ENCODE measurements around the gene SLAMF9.

SLAMF9 gene

GRCh38 chr1:159985473-159985872 is 31.4 kb upstream of the SLAMF9 start:
- no peak overlapping the region for H3K4me2 ChIP-seq (ENCODE audit: low read length)
- no peaks in the 10 kb centered on the region for H3K4me1 ChIP-seq
- no peak overlapping the region for H3K9ac ChIP-seq
- TF ChIP-seq, protein P1, sequence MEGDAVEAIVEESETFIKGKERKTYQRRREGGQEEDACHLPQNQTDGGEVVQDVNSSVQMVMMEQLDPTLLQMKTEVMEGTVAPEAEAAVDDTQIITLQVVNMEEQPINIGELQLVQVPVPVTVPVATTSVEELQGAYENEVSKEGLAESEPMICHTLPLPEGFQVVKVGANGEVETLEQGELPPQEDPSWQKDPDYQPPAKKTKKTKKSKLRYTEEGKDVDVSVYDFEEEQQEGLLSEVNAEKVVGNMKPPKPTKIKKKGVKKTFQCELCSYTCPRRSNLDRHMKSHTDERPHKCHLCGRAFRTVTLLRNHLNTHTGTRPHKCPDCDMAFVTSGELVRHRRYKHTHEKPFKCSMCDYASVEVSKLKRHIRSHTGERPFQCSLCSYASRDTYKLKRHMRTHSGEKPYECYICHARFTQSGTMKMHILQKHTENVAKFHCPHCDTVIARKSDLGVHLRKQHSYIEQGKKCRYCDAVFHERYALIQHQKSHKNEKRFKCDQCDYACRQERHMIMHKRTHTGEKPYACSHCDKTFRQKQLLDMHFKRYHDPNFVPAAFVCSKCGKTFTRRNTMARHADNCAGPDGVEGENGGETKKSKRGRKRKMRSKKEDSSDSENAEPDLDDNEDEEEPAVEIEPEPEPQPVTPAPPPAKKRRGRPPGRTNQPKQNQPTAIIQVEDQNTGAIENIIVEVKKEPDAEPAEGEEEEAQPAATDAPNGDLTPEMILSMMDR (IDR thresholded peaks at IDR 0.05), result no peak
- no peaks in the 10 kb centered on the region for H3K36me3 ChIP-seq (ENCODE audit: control insufficient read depth, insufficient read depth, low read length)
- no peak overlapping the region for H2AFZ ChIP-seq
- H3K27me3 ChIP-seq (ENCODE audit: control insufficient read depth, insufficient read depth, low read length), result no peaks in the 10 kb centered on the region
- H3K9me3 ChIP-seq (ENCODE audit: control insufficient read depth, low read length), result no peaks in the 10 kb centered on the region
- no peak overlapping the region for H3K27ac ChIP-seq
- no peaks in the 10 kb centered on the region for H3K79me2 ChIP-seq
- no peak overlapping the region for H3K4me3 ChIP-seq (ENCODE audit: low read depth, low read length)

GRCh38 chr1:159983681-159984080 is 29.6 kb upstream of the SLAMF9 start:
- no peaks in the 10 kb centered on the region for H3K27me3 ChIP-seq (ENCODE audit: control insufficient read depth, insufficient read depth, low read length)
- H3K4me1 ChIP-seq, result no peaks in the 10 kb centered on the region

DNA sequence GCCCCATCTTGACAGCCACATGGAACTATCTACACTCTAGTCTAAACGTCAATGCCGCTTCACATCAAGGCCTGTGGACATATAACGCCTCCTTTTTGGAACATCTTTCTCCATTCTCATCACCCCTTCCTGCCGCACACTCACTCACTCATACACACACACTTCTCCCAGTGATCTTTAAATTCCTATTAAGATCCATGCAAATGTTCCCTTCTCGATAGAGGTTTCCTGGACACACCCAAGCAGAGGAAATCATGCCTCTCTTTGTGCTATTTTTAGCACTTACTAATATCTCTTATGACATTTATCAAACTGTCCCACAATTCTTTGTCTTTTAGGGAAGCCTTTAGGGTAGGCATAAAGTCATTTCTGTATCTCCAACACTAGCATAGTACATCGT is 28.2 kb upstream of the SLAMF9 start:
- Histone ChIP-seq H3K9me3 (ENCODE audit: control insufficient read depth, low read length) (no peaks in the 10 kb centered on the region), H3K4me1 (no peaks in the 10 kb centered on the region), H3K79me2 (no peaks in the 10 kb centered on the region), H3K36me3 (ENCODE audit: control insufficient read depth, insufficient read depth, low read length) (no peaks in the 10 kb centered on the region), H3K27ac (no peak overlapping the region), H3K27me3 (ENCODE audit: control insufficient read depth, insufficient read depth, low read length) (no peaks in the 10 kb centered on the region), H3K9ac (no peak overlapping the region), H2AFZ (no peak overlapping the region), H3K4me2 (ENCODE audit: low read length) (no peak overlapping the region), H3K4me3 (ENCODE audit: low read depth, low read length) (no peak overlapping the region)
- TF ChIP-seq, protein P1 (IDR thresholded peaks at IDR 0.05), result no peak

More at GRCh38 chr1:159983681-159984080, 29.6 kb upstream of the SLAMF9 start:
- Histone ChIP-seq H2AFZ (no peak overlapping the region), H3K9ac (no peak overlapping the region), H3K79me2 (no peaks in the 10 kb centered on the region), H3K27ac (no peak overlapping the region), H3K4me2 (ENCODE audit: low read length) (no peak overlapping the region), H3K4me3 (ENCODE audit: low read depth, low read length) (no peak overlapping the region), H3K9me3 (ENCODE audit: control insufficient read depth, low read length) (no peaks in the 10 kb centered on the region), H3K36me3 (ENCODE audit: control insufficient read depth, insufficient read depth, low read length) (no peaks in the 10 kb centered on the region)
- TF ChIP-seq, protein P1 (IDR thresholded peaks at IDR 0.05), result no peak

GRCh38 chr1:159981351-159982055 is 27.5 kb upstream of the SLAMF9 start:
- TF ChIP-seq, protein P1 (IDR thresholded peaks at IDR 0.05), result no peak
- Histone ChIP-seq H3K27me3 (ENCODE audit: control insufficient read depth, insufficient read depth, low read length) (no peaks in the 10 kb centered on the region), H3K4me1 (no peaks in the 10 kb centered on the region), H3K36me3 (ENCODE audit: control insufficient read depth, insufficient read depth, low read length) (no peaks in the 10 kb centered on the region), H3K4me3 (ENCODE audit: low read depth, low read length) (no peak overlapping the region), H3K79me2 (no peaks in the 10 kb centered on the region), H2AFZ (no peak overlapping the region), H3K27ac (no peak overlapping the region), H3K4me2 (ENCODE audit: low read length) (no peak overlapping the region), H3K9ac (no peak overlapping the region), H3K9me3 (ENCODE audit: control insufficient read depth, low read length) (no peaks in the 10 kb centered on the region)

GRCh38 chr1:159980786-159981185 is 26.7 kb upstream of the SLAMF9 start:
- Histone ChIP-seq H3K4me1 (no peaks in the 10 kb centered on the region), H3K4me3 (ENCODE audit: low read depth, low read length) (no peak overlapping the region), H3K27ac (no peak overlapping the region), H3K79me2 (no peaks in the 10 kb centered on the region), H3K9me3 (ENCODE audit: control insufficient read depth, low read length) (no peaks in the 10 kb centered on the region), H3K36me3 (ENCODE audit: control insufficient read depth, insufficient read depth, low read length) (no peaks in the 10 kb centered on the region), H3K27me3 (ENCODE audit: control insufficient read depth, insufficient read depth, low read length) (no peaks in the 10 kb centered on the region), H3K4me2 (ENCODE audit: low read length) (no peak overlapping the region), H3K9ac (no peak overlapping the region), H2AFZ (no peak overlapping the region)
- TF ChIP-seq, protein P1 (IDR thresholded peaks at IDR 0.05), result no peak
